Astrocyte (in vitro differentiated cells and primary cell): ENCODE measurements around the gene EML1.

Experiments used
- EZH2 ChIP-seq: IDR thresholded peaks from 2 replicates; pipeline ENCODE4 v1.6.1; 2012; ENCODE audit warnings: mild to moderate bottlenecking, low read length, inconsistent platforms; ENCODE audit not compliant: insufficient read depth
- TF ChIP-seq, protein P1 (sequence below): IDR thresholded peaks from 2 replicates; pipeline ENCODE4 v1.5.1; 2011; ENCODE audit warnings: low read depth, mild to moderate bottlenecking, inconsistent platforms, low read length, moderate library complexity; ENCODE audit not compliant: insufficient read depth

DNA sequence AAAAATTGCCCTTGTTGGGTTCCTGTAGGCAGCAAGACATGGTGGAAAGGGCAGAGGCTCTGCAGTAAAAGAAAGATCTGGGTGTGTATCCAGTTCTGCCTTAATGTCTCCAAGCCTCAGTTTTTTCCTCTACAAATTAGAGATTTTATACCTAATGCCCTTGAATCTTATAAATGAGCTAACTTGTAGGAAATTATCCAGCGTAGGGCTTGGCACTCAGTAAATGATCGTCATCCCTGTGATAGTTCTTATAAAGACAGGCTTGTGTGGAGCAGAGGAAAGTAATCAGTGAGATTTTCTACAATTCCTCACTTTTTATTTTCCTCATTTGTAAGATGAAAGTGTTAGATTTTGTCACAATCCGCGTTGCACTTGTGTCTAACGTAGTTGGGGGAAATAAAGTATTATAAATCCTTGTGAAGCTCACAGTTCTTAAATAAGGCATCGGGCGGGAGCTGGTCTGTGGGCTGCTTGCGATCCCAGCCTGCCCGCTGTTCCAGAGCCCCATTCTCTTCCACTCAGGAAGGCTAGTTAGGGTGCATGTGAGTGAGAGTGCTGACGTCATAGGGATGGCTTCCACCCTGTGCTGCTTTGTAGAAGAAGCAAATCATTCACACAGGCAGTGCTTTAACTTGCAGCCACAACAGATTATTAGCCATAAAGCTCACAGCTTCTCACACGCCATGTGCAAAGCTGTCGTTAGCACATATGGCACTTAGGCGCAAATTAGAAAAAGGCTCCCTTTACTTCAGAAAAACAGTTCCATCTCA, 87.6 kb downstream of the EML1 start:
- TF ChIP-seq, protein P1, sequence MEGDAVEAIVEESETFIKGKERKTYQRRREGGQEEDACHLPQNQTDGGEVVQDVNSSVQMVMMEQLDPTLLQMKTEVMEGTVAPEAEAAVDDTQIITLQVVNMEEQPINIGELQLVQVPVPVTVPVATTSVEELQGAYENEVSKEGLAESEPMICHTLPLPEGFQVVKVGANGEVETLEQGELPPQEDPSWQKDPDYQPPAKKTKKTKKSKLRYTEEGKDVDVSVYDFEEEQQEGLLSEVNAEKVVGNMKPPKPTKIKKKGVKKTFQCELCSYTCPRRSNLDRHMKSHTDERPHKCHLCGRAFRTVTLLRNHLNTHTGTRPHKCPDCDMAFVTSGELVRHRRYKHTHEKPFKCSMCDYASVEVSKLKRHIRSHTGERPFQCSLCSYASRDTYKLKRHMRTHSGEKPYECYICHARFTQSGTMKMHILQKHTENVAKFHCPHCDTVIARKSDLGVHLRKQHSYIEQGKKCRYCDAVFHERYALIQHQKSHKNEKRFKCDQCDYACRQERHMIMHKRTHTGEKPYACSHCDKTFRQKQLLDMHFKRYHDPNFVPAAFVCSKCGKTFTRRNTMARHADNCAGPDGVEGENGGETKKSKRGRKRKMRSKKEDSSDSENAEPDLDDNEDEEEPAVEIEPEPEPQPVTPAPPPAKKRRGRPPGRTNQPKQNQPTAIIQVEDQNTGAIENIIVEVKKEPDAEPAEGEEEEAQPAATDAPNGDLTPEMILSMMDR: no peak
- no peak for TF ChIP-seq EZH2
